ENCODE results near the gene GALNT7. TPM values are rescaled to one million over a fixed set of nuclear protein-coding genes. Genes with fewer than 3 reads are reported as not detected.

Gene GALNT7
- total and polyA plus RNA-seq, 2 of the 13 experiments (the other 11 are each of a cell fraction or from before 2014, with no cell fraction given), result 0.08 to 0.13 TPM

DNA sequence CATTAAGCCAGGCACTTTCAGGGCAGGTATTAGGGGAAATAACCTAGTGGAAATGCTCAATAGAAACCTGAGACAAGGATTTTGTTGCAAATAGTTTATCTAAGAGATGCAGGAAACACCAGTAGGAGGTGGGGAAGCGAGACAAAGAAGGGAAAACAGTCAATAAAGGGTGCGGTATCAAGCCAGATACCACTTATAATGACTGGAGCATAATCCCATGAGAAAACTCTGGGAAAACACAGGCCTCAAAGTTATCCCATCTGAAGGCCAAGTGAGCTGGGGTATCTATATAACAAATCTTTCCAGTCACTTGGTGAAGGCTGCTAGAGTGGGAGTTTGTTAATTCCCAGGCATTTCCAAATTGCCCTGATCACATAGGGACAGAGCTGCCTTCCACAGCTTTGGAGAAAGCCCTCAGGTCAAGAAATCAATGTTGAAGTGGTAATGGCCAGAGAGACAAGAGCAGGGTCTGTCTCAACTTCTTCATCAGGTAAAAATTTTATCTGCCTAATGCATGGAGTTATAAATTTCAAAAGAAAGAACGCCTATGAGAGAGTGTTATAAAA is 175.3 kb downstream of the GALNT7 start (continued):
- TF ChIP-seq, protein P1, sequence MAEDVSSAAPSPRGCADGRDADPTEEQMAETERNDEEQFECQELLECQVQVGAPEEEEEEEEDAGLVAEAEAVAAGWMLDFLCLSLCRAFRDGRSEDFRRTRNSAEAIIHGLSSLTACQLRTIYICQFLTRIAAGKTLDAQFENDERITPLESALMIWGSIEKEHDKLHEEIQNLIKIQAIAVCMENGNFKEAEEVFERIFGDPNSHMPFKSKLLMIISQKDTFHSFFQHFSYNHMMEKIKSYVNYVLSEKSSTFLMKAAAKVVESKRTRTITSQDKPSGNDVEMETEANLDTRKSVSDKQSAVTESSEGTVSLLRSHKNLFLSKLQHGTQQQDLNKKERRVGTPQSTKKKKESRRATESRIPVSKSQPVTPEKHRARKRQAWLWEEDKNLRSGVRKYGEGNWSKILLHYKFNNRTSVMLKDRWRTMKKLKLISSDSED (CRISPR knock-in tag; IDR thresholded peaks at IDR 0.05), result no peak
- no peak for TF ChIP-seq PHF5A (CRISPR knock-in tag; IDR thresholded peaks at IDR 0.05; ENCODE audit: low read depth, unreplicated experiment)
- no peak for TF ChIP-seq ZNF775 (CRISPR knock-in tag; IDR thresholded peaks at IDR 0.05; ENCODE audit: borderline replicate concordance)
- TF ChIP-seq ZNF724P (CRISPR knock-in tag; IDR thresholded peaks at IDR 0.05; ENCODE audit: borderline replicate concordance), result no peak
- TF ChIP-seq ZFY (CRISPR knock-in tag; IDR thresholded peaks at IDR 0.05), result no peak
- TF ChIP-seq SIN3A (IDR thresholded peaks at IDR 0.05; ENCODE audit: borderline replicate concordance, low read depth, low read length), result no peak
- TF ChIP-seq, protein P2, sequence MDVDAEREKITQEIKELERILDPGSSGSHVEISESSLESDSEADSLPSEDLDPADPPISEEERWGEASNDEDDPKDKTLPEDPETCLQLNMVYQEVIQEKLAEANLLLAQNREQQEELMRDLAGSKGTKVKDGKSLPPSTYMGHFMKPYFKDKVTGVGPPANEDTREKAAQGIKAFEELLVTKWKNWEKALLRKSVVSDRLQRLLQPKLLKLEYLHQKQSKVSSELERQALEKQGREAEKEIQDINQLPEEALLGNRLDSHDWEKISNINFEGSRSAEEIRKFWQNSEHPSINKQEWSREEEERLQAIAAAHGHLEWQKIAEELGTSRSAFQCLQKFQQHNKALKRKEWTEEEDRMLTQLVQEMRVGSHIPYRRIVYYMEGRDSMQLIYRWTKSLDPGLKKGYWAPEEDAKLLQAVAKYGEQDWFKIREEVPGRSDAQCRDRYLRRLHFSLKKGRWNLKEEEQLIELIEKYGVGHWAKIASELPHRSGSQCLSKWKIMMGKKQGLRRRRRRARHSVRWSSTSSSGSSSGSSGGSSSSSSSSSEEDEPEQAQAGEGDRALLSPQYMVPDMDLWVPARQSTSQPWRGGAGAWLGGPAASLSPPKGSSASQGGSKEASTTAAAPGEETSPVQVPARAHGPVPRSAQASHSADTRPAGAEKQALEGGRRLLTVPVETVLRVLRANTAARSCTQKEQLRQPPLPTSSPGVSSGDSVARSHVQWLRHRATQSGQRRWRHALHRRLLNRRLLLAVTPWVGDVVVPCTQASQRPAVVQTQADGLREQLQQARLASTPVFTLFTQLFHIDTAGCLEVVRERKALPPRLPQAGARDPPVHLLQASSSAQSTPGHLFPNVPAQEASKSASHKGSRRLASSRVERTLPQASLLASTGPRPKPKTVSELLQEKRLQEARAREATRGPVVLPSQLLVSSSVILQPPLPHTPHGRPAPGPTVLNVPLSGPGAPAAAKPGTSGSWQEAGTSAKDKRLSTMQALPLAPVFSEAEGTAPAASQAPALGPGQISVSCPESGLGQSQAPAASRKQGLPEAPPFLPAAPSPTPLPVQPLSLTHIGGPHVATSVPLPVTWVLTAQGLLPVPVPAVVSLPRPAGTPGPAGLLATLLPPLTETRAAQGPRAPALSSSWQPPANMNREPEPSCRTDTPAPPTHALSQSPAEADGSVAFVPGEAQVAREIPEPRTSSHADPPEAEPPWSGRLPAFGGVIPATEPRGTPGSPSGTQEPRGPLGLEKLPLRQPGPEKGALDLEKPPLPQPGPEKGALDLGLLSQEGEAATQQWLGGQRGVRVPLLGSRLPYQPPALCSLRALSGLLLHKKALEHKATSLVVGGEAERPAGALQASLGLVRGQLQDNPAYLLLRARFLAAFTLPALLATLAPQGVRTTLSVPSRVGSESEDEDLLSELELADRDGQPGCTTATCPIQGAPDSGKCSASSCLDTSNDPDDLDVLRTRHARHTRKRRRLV (CRISPR knock-in tag; IDR thresholded peaks at IDR 0.05), result no peak
- no peak for TF ChIP-seq SNAPC2 (CRISPR knock-in tag; IDR thresholded peaks at IDR 0.05)
- no peak for TF ChIP-seq ZBTB38 (CRISPR knock-in tag; IDR thresholded peaks at IDR 0.05)
- TF ChIP-seq NCOA2 (CRISPR knock-in tag; IDR thresholded peaks at IDR 0.05), result no peak

Measured in HepG2 (cell line).